Ramos (cell line): ENCODE data around the gene SNRNP70.
"Not testable (repeated sequence)": the region's sequence is repeated elsewhere in the genome, so short reads cannot be mapped to it uniquely, and the experiment has no call there.

Source experiments
- in situ Hi-C: fragments of 300-500 bp; cut with MboI; formaldehyde crosslinking; loops from one replicate; pipeline ENCODE4 v1.14.3; 2022; ENCODE audit warnings: low sequenced_read_pairs; ENCODE audit not compliant: unreplicated experiment

Gene SNRNP70

DNA sequence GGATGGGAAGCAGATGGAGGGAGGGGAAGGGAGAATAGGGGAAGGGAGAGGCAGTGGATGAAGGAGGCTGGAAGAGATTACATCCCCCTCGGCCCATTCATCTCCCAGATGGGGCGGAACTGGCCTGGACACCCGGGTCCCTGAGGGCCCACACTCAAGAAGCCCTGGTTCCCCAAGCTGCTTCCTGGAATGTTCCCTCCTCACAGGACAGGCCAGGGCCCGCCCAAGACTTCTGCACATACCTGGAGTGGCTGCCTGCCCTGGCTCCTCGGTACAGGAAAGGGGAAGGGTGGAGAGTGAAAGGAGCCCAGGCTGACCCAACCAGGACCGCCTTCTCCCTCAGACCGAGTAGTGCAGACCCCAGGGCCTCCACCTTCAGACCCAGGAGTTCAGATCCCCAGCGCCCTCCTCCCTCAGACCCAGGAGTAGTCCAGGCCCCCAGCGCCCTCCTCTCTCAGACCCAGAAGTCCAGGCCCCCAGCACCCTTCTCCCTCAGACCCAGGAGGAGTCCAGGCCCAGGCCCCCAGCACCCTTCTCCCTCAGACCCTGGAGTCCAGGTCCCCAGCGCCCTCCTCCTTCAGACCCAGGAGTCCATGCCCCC lies 21.1 kb upstream of the SNRNP70 start:
- in situ Hi-C loops: no loop called here

DNA sequence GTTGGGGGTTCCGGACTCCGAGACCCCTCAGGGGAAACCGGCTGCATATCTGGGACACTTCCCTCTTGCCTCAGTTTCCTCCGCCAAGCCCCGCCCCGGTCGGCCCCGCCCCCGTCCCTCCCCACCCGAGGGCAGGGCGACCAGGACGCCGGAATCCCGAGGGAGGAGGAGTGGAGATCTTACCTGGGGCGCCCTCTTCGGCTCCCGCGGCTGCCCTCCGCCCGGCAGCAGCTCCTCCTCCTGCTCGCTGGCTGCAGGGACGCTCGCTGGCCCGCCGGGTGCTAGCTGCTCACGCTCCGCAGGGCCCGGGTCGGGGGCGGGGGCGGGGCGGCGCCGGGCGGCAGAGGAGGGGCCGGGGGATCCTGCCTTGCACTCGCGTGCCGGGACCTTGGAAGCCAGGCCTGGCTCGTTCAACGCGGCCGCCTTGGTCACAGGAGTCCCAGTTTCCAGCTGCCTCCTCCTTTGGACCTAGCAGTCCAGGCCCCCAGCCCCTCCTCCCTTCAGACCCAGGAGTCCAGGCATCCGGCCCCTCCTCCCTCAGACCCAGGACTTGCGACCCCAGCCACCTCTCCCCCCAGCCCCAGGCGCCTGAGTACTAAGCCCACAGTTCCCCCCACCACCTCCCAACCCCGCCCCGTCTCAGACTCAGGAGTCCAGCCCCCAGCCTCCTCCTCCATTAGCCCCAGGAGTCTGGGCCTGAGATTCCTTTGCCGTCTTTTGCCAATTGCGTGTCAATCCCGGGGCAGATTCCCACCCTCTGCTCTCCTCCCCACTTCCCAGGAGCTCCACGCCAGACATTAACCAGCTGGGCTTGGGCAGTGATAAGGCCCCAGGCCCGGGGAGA lies 20.3 kb upstream of the SNRNP70 start, which contains the start of gene NTF4:
TSS of gene NTF4 (minus strand) at position 51 of the 844 bp plus-strand sequence. CDS start 2,821 bp downstream, outside the sequence.
- in situ Hi-C loops: no loop called here

DNA sequence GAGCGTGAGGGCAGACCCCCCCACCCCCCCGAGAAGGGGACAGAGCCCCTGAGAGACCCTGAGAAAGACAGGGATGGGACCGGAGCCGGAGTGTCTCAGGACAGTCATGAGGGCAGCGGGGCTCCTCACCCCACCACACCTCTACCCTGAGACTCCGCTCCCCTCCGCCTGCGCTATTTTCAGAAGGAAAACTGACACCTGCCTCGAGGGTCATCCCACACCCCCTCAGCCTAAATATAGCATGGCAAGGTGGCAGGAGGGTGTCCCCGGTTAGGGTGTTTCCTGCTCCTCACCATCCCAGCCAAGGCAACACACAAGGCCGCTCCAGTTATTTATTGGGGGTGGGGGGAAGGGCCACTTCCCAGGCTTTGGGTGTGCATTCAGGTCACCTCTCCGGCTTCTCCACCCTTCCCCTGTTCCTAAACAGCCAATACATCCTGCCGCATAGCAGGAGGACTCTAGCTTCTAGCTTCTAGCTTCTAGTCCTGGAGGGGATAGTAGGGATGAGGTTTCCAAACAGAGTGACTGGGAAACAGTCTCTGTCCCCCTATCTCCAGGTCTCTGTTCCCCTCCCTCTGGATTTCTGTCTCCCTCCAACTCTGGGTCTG lies 19.2 kb upstream of the SNRNP70 start:
- in situ Hi-C loops: no loop called here

DNA sequence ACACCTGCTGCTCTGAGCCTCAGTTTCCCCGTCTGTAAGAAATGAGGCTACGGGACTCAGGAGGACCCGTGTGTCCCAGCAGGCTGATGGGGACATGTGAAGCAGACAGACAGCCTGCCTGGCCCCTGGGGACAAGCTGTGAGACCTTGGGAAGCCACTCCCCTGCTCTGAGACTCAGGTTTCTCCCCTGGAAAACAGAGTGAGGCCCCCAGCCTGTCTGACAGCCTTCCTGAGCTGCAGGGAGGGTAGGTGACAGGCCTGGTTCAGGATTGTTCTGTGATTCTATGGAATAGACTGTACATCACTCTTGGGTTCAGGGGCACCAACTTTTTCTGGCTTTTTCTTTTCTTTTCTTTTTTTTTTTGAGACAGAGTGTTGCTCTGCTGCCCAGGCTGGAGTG lies 17.7 kb upstream of the SNRNP70 start:
- in situ Hi-C loops: no loop called here

DNA sequence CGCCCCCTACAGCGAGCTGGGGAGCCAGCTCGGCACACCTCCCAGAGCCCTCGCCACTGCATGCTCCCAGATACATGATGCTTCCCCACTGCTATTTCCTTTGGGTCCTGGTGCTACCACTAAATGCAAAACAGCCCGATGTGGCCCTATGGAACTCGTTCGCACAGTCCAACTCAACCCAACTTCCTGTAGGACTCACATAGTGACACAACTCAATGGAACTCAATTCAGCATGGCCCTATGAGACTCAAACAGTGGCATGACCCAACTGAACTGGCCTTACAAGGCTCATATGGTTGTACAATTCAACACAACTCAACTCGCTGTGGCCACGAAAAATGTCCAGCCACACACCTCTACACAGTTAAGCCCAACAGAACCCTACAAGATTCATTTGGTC lies 16.2 kb upstream of the SNRNP70 start:
- in situ Hi-C loops: no loop called here

DNA sequence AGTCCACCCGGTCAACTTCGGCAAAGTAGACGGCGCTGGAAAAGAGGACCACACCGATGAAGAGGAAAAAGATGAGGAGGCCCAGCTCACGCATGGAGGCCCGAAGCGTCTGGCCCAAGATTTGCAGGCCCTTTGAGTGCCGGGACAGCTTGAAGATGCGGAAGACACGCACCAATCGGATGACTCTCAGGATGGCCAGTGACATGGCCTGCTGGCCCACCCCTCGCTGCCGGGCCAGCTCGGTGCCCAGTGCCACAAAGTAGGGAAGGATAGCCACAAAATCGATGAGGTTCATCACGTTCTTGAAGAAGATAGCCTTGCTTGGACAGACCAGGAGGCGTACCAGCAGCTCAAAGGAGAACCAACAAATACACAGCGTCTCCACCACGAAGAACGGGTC lies 14.8 kb upstream of the SNRNP70 start:
- in situ Hi-C loops: no loop called here

DNA sequence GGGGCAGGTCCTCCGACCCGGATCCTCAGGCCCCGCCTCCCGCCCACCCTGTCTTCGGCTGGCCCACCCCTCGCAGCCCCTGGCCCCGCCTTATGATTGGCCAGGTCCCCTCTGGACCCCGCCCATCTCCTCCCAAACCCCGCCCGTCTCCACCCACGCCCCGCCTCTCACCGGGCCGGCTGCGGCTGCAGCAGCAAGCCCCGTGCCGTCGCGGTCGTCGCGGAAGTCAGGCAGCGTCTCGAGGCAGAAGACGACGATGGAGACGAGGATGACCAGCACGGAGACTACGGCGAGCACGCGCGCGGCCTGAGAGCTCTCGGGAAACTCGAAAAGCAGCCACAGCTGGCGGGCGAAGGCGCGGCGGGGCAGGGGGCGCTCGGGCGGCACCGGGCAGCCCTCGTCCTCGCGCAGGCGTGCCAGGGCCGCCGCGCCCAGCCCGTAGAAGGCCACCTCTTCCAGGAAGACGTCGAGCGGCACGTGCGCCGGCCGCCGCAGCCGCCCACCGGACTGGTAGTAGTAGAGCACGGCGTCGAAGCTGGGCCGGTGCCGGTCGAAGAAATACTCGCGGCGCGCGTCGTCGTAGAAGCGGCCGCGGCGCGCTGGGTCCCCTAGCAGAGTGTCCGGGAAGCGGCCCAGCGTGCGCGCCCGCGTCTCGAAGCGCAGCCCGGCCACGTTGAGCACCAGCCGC lies 13.2 kb upstream of the SNRNP70 start:
- in situ Hi-C loops: no loop called here

DNA sequence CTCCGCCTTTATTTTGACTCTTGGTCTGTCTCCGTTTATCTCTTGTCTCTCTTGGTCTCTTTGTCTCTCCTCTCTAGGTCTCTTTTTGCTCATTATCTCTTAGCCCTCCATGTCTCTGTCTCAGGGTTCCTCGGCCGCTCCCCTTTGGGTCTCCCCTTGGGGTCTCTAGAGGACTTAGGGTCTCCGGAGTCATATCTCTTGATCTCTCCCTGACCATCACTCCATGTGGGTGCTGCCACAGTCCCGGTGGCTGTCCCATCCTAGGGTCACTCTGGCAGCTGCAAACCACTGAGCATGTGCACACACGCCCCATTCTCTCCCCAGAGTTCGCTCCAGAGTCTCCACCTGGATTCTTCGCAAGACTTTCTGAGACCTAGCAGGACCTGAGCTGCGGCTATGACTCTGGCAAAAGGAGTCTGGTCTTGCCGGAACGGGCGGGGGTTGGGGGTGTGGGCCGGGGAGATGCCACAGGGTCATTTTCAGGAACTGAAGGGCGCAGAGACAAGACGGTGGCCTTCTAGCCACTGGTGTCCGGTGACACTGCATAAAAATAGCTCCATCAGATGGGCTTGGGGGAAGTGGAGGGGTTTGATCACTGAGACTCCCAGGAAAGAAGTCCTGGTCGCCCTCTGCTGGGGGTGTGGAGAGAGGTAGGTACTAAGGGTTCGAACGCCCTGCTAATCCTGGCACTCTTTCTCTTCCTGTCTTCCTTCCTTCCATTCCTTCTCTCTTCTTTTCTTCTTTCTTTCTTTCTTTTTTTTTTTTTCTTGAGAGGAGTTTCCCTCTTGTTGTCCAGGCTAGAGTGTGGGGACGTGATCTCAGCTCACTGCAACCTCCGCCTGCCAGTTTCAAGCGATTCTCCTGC lies 11.5 kb upstream of the SNRNP70 start:
- in situ Hi-C loops: no loop called here

DNA sequence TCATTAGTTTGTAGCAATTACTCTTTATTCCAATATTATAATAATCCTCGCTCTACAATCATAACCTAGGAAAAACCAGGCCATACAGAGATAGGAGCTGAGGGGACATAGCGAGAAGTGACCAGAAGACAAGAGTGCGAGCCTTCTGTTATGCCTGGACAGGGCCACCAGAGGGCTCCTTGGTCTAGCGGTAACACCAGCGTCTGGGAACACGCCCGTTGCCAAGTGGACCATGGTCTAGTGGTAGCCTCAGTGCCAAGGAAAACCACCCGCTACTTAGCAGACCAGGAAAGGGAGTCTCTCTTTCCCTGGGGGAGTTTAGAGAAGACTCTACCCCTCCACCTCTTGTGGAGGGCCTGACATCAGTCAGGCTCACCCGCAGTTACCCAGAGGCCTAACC lies 10.4 kb upstream of the SNRNP70 start:
- in situ Hi-C loops: not testable (repeated sequence)

DNA sequence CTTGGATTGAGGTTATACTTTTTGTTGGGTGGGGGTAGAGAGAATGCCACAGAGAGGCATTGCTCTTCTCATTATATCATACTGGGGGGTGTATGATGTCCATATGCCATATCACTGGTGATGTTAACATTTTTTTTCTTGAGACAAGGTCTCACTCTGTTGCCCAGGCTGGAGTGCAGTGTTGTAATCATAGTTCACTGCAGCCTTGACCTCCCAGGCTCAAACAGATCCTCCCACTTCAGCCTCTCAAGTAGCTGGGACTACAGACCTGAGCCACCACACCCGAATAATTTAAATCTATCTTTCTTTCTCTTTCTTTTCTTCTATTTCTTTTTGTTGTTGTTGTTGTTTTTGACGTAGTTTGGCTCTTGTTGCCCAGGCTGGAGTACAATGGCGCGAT lies 4.9 kb upstream of the SNRNP70 start:
- in situ Hi-C loops: no loop called here

DNA sequence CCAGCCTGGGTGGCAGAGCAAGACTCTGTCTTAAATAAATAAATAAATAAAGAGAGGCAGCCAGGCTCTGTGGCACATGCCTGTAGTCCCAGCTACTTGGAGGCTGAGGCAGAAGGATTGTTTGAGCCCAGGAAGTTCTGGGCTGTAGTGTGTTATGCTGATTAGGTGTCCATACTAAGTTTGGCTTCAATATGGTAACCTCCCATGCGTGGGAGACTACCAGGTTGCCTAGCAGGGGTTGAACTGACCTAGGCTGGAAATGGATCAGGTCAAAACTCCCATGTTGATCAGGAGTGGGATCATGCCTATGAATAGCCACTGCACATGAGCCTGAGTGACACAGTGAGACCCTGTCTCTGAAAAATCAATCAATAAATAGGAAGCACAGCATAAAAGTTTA lies 4.0 kb upstream of the SNRNP70 start:
- in situ Hi-C loops: no loop called here

DNA sequence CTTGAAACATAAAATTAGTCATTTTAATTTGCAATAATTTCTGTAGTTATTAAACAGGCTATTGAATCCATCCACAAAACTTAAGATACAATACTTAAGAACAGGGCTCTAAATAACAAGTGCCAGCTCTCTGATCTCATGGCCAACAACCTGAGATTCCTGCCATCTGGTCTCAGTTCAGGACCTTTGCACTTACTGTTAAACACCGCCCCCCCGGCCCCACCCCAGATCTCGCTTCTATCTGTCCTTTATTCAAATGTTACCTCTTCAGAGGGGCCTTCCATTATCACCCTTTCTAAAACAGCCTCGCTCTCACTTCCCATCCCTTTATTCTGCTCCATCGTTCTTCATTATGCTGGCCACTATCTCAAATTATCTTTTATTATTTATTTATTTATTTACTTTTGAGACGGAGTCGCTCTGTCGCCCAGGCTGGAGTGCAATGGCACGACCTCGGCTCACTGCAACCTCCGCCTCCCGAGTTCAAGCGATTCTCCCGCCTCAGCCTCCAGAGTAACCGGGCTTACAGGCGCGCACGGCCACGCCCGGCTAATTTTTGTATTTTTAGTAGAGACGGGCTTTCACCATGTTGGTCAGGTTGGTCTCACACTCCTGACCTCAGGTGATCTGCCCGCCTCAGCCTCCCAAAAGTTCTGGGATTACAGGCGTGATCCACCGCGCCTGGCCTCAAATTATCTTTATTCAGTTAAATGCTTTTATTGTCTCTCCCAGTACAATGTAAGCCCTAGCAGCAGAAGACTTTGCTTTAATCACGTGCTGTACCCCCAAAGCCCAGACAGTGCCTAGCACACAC lies 838 bp upstream of the SNRNP70 start:
- in situ Hi-C loops: no loop called here

DNA sequence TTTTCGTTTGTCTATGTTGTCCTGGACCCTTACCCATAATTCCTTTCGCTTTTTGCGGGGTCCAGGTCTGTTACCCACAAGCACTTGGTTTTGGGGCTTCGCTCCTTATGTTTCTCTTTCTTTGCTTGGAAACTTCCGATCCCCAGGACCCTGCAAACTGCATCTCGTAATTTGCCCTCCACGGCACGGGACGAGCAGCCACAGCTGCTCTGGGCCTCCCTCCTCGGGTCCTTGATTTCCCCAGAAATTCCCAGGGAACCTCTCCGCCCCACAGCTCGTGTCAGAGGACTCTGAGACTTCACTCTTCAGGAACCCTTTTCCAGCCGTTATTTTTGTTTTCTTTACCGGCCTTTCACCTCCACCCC lies 599 bp downstream of the SNRNP70 start:
- in situ Hi-C loops: no loop called here

DNA sequence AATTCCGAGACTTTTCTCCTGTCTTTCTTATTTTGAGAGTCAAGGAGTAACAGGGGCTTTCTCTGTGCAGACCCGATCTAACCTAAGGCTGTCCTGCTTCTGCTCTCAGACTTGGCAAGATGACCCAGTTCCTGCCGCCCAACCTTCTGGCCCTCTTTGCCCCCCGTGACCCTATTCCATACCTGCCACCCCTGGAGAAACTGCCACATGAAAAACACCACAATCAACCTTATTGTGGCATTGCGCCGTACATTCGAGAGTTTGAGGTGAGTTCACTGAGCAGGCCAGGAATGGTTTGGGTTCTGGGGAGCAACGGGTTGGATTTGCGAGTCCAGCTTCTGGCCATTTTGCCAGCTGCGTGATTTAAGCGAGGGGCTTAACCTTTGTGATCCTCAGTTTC lies 1.0 kb downstream of the SNRNP70 start:
- in situ Hi-C loops: no loop called here

DNA sequence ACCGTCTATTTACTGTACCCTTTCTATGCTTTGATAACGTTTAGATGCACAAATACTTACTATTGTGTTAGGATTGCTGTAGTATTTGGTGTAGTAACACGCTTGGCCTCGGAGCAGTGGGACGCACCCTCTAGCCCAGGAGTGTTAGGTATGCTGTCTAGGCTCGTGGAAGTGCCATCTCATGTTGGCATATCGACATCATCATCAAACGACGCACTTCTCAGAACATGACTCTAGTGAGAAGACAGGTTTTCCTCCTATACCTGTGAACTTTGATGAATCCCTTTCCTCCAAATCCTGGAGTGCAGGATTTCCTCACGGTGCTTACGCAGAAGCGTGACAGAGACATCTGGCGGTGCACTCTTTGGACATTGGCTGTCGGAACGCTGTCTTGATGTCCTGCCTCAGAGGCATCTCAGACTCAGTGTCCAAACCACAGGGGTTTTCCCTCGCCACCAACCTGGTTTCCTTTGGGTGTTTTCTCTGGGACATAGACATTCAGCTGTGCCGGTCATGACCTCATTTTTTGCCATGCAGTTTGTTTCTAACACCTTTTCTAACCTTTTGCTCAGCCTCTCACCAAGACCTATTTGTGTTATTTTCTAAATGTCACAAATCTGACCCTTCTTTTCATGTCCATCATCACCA lies 6.3 kb downstream of the SNRNP70 start:
- in situ Hi-C loops: loop anchor here (10.0 kb wide), 1 partner anchor 113 kb away; no protein-coding TSS in a partner anchor

DNA sequence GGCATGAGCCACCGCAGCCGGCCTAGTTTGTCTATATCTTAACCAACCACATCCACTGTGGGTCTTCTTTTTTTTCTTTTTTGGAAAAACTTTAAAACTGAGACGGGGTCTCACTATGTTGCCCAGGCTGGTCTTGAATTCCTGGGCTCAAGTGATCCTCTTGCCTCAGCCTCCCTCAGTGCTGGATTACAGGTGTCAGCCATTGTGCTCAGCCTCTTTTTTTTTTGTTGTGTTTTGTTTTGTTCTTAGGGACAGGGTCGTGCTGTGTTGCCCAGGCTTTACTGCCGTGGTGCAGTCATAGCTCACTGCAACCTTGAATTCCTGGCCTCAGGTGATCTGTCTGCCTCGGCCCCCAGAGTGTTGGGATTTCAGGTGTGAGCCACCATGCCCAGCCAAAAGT lies 7.4 kb downstream of the SNRNP70 start:
- in situ Hi-C loops: loop anchor here (10.0 kb wide), 1 partner anchor 112 kb away; no protein-coding TSS in a partner anchor

DNA sequence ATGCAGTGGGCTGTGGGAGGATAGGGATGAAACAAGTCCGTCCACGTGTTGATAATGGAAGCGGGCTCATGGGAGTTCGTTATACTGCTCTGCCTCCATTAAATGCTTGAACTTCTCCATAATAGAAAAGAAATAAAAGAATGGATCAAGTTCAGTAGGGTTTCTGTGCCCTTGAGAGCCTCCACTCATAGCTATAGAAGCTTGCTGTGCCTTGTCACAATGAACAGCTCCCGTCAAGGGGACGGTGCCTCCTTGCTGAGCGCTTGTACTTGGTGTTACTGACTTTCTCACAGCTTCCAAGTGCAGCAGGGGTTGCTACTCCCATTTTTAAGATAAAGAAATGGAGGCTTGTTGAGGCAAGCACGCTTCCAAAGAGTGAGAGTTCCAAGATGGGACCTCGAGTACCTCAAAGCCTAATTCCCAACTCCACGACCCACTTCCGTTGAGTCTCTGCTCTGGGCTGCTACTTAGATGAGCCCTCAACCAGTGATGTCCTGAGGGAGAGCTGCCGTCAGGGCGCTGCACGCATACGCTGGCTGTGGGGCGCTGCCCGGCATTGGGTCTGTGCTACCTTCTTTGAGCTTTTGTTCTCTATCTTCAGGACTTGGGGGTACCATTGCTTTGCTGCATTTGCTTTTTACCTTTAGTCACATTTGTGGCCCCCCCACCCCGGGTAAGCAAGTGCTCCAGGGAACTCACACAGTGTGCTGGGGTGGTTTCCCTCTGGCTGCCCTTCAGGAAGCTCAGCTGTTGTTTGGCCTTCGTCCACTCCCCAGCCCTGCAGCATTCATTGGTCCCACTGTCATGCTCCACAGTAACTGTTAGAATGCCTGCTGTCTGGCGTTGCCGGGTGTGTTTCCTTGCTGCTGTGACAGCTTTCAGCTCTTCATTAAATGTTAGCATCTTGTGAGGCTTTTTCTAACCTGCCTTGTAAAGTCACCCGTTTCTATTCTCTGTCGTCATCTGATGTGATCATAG lies 9.5 kb downstream of the SNRNP70 start:
- in situ Hi-C loops: loop anchor here (10.0 kb wide), 1 partner anchor 110 kb away; no protein-coding TSS in a partner anchor
